ENCODE results near the gene CAPZB. TPM values are rescaled to one million over a fixed set of nuclear protein-coding genes. Genes with fewer than 3 reads are reported as not detected.

CAPZB gene
- total and polyA plus RNA-seq, 2 of the 4 experiments (the other 2 are of a cell fraction), result 216 to 304 TPM

GRCh38 chr1:19416145-19416544 is 69.2 kb downstream of the CAPZB start:
- Histone ChIP-seq H4K91ac (ENCODE audit: insufficient read depth, low read depth, low read length) (no peak overlapping the region), H3K4me3 (ENCODE audit: insufficient read depth, low read depth, low read length) (no peak overlapping the region), H2BK5ac (ENCODE audit: low read depth, low read length, poor library complexity, severe bottlenecking) (no peak overlapping the region), H3K23ac (ENCODE audit: low read depth, low read length) (no peak overlapping the region), H4K8ac (ENCODE audit: low read depth in 2 of 2, low read length in 2 of 2) (no peak overlapping the region), H4K5ac (ENCODE audit: low read depth, low read length) (no peak overlapping the region), H2AK5ac (ENCODE audit: low read depth, low read length) (no peak overlapping the region), H3K36me3 (ENCODE audit: control insufficient read depth, insufficient read depth, low read length) (peaks cover 31% of the 10 kb centered on the region), H3K14ac (replicated peaks; ENCODE audit: low read depth, low read length) (no peak overlapping the region), H3K4ac (ENCODE audit: low read depth, low read length) (no peak overlapping the region), H2BK20ac (ENCODE audit: low read depth, low read length) (no peak overlapping the region), H3K18ac (ENCODE audit: low read depth, low read length) (no peak overlapping the region), H2BK15ac (ENCODE audit: low read depth, low read length) (no peak overlapping the region), H3K27me3 (ENCODE audit: control insufficient read depth, insufficient read depth, low read length) (no peaks in the 10 kb centered on the region), H3K9me3 (ENCODE audit: control insufficient read depth, insufficient read depth, low read length) (no peaks in the 10 kb centered on the region), H3K79me1 (ENCODE audit: low read depth in 1 of 2, low read length in 2 of 2) (peaks cover 45 to 99% of the 10 kb centered on the region in 2 experiments), H2BK120ac (ENCODE audit: low read depth, low read length) (no peak overlapping the region), H3K9ac (ENCODE audit: low read depth, low read length) (no peak overlapping the region), H3K9me1 (ENCODE audit: insufficient read depth, low read length) (peaks cover 42% of the 10 kb centered on the region), H2AK9ac (replicated peaks; ENCODE audit: low read depth, low read length, poor library complexity) (no peak overlapping the region), H3K56ac (ENCODE audit: extremely low read depth, insufficient read depth, low read length) (no peak overlapping the region), H3K27ac (ENCODE audit: insufficient read depth, low read length) (no peak overlapping the region), H3K4me1 (ENCODE audit: control insufficient read depth, insufficient read depth, low read length) (peaks cover 34% of the 10 kb centered on the region), H2AFZ (replicated peaks; ENCODE audit: low read length, poor library complexity) (no peak overlapping the region), H3K4me2 (ENCODE audit: low read depth, low read length) (no peak overlapping the region), H4K20me1 (ENCODE audit: insufficient read depth, low read length) (peaks cover 99% of the 10 kb centered on the region)
- no peak for ATAC-seq (ENCODE audit: low read depth)
- DNase-seq, result no peak
- BruUV-seq (replicated peaks), result no TSS peak
- intact Hi-C loops (cut with micrococcal nuclease) (no loop called here), in situ Hi-C loops (cut with MboI; ENCODE audit: low sequenced_read_pairs) (no loop called here), dilution Hi-C loops (cut with HindIII; ENCODE audit: low sequenced_read_pairs, unreplicated experiment) (no loop called here)
- TF ChIP-seq RFX5 (IDR thresholded peaks at IDR 0.05; ENCODE audit: low read depth, low read length) (no peak), MAFK (IDR thresholded peaks at IDR 0.05; ENCODE audit: low read depth, low read length) (no peak), NFE2L2 (IDR thresholded peaks at IDR 0.05; ENCODE audit: low read depth, low read length) (no peak), FOS (IDR thresholded peaks at IDR 0.05; ENCODE audit: low read depth, low read length) (no peak), MXI1 (IDR thresholded peaks at IDR 0.05; ENCODE audit: borderline replicate concordance, low read depth, low read length) (no peak), MAZ (IDR thresholded peaks at IDR 0.05; ENCODE audit: borderline replicate concordance, low read depth, low read length) (no peak), BHLHE40 (IDR thresholded peaks at IDR 0.05; ENCODE audit: low read depth, low read length) (no peak), CHD1 (IDR thresholded peaks at IDR 0.05; ENCODE audit: low read depth, low read length) (no peak), SMC3 (IDR thresholded peaks at IDR 0.05; ENCODE audit: low read depth, low read length) (no peak), CTCF (conservative IDR thresholded peaks at IDR 0.05; ENCODE audit: low read depth, low read length) (no peak), USF2 (IDR thresholded peaks at IDR 0.05; ENCODE audit: low read depth, low read length) (no peak), RAD21 (IDR thresholded peaks at IDR 0.05; ENCODE audit: low read length) (no peak), CEBPB (IDR thresholded peaks at IDR 0.05; ENCODE audit: low read depth, low read length) (no peak), RCOR1 (IDR thresholded peaks at IDR 0.05; ENCODE audit: insufficient replicate concordance, low read length) (no peak), ELK1 (IDR thresholded peaks at IDR 0.05; ENCODE audit: borderline replicate concordance, low read depth, low read length) (no peak), POLR2A (IDR thresholded peaks at IDR 0.05; ENCODE audit: low read depth, low read length) (no peak)
- no CpG with 5 or more reads among the region's 5 CpGs for WGBS, 2 experiments (ENCODE audit: extremely low coverage in 2 of 2, insufficient read length in 1 of 2)
- ChIA-PET CTCF (interaction anchor here (0.6 to 2.1 kb wide), 2 partner anchors 18 to 70 kb away, joined by 3 to 9 read pairs; no protein-coding TSS in a partner anchor), POLR2A (ENCODE audit: unreplicated experiment) (no interaction called here)
